Sigmoid colon (tissue), 4 donors: Measurements from ENCODE around the gene SLC9A1.

Experiments used
- POLR2A ChIP-seq, 2 donors: fragments of 450-650 bp; IDR thresholded peaks; one replicate each; pipeline ENCODE4 v1.6.1; 2016; ENCODE audit warnings: antibody characterized with exemption in 2 of 2, mild to moderate bottlenecking in 2 of 2, moderate library complexity in 2 of 2
- POLR2AphosphoS5 ChIP-seq, 4 donors: sonication (generic); formaldehyde crosslinking; IDR thresholded peaks; one replicate each; pipeline ENCODE4 v1.6.1; 2017; ENCODE audit warnings: antibody characterized with exemption in 4 of 4
- TF ChIP-seq, protein P1 (sequence below), 4 experiments: fragments of 450-650 bp in 3 of 4; fragments of 200-600 bp in 1 of 4; IDR thresholded peaks; one replicate each; pipeline ENCODE4 v1.5.1; 2016 to 2019; ENCODE audit warnings: antibody characterized with exemption in 4 of 4, mild to moderate bottlenecking in 3 of 4, moderate library complexity in 2 of 4

DNA sequence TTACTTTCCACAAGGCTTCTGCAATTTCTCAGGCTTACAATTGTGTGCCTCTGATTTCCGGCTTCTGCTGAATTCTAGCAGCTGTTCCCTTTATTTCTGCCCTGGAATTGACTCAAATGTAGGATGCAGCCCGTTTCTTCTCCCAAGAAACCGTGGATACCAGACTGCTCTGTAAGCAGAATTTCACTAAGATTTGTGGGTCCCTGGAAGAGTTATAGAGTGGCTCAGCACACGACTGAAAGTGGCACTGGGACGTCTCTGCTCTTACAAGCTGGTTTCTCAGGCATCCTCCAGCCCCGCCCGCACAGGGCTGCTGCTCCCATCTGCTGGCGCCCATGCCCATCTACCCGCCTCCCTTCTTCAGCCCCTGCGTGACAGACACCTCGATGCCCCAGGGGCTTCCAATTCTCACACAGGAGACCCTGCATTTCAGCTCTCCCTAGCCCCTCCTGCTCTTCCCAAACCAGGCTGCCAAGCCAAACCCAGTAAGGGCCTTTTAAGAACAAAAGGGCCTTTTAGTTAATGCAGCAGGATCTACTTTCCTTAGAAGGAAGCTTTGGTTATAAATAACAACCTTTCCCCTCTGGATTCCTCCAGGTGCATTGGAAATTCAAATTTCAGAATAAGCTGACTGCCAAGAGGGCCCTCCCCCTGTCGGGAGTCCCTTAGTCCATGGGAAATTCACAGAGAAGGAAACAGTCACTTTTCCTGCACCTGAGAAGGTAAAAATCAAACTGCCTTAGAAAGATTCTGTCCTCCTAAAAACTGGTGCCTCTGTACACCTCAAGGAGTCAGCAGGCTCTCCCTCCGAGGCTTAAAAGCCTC is 96.9 kb downstream of the SLC9A1 start:
- TF ChIP-seq, protein P1, sequence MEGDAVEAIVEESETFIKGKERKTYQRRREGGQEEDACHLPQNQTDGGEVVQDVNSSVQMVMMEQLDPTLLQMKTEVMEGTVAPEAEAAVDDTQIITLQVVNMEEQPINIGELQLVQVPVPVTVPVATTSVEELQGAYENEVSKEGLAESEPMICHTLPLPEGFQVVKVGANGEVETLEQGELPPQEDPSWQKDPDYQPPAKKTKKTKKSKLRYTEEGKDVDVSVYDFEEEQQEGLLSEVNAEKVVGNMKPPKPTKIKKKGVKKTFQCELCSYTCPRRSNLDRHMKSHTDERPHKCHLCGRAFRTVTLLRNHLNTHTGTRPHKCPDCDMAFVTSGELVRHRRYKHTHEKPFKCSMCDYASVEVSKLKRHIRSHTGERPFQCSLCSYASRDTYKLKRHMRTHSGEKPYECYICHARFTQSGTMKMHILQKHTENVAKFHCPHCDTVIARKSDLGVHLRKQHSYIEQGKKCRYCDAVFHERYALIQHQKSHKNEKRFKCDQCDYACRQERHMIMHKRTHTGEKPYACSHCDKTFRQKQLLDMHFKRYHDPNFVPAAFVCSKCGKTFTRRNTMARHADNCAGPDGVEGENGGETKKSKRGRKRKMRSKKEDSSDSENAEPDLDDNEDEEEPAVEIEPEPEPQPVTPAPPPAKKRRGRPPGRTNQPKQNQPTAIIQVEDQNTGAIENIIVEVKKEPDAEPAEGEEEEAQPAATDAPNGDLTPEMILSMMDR (IDR thresholded peaks at IDR 0.05): no peak
- TF ChIP-seq POLR2A (IDR thresholded peaks at IDR 0.05) (no peak), POLR2AphosphoS5 (IDR thresholded peaks at IDR 0.05) (no peak)
